ENCODE measurements around the gene CCDC142. TPM values are rescaled to one million over a fixed set of nuclear protein-coding genes. Genes with fewer than 3 reads are reported as not detected.

Gene CCDC142
- total RNA-seq, 3 donors from 2014 or later: 10.6 to 38.0 (median 27.1) TPM

GRCh38 chr2:74497777-74498499 is 15.1 kb upstream of the CCDC142 start:
- peak overlapping the region; percentile 31 to 70 (median 55) for H3K4me3 ChIP-seq
- intact Hi-C loops (cut with DNase I; ENCODE audit: low total_unique reads): no loop called here
- no peak for DNase-seq (ENCODE audit: low spot score in 2 of 2)
- H3K27me3 ChIP-seq: peaks cover 6 to 7% of the 10 kb centered on the region in 2 donors
- H3K9me3 ChIP-seq: no peaks in the 10 kb centered on the region
- TF ChIP-seq CTCF (IDR thresholded peaks at IDR 0.05) (no peak), POLR2AphosphoS5 (IDR thresholded peaks at IDR 0.05) (no peak), POLR2A (IDR thresholded peaks at IDR 0.05) (no peak)
- peaks cover 0 to 3% of the 10 kb centered on the region in 2 donors for H3K4me1 ChIP-seq
- peaks cover 3% of the 10 kb centered on the region for H3K36me3 ChIP-seq
- peak overlapping the region; percentile 29 to 43 for H3K27ac ChIP-seq

- H3K27me3 ChIP-seq: peaks cover 6 to 7% of the 10 kb centered on the region in 2 donors
- intact Hi-C loops (cut with DNase I; ENCODE audit: low total_unique reads): no loop called here
- no peak overlapping the region for H3K27ac ChIP-seq
- peaks cover 3% of the 10 kb centered on the region for H3K36me3 ChIP-seq
- H3K4me1 ChIP-seq: peaks cover 0 to 3% of the 10 kb centered on the region in 2 donors
- no peaks in the 10 kb centered on the region for H3K9me3 ChIP-seq
- DNase-seq (ENCODE audit: low spot score in 2 of 2): no peak
- peak overlapping the region; percentile 31 to 70 (median 55) for H3K4me3 ChIP-seq
- no peak for TF ChIP-seq CTCF (IDR thresholded peaks at IDR 0.05)
- TF ChIP-seq POLR2A (IDR thresholded peaks at IDR 0.05): no peak
- no peak for TF ChIP-seq POLR2AphosphoS5 (IDR thresholded peaks at IDR 0.05)
These were observed 14.4 kb upstream of the CCDC142 start for GRCh38 chr2:74496997-74497776.

- Histone ChIP-seq H3K36me3 (peaks cover 3% of the 10 kb centered on the region), H3K4me1 (peaks cover 0 to 3% of the 10 kb centered on the region in 2 donors), H3K27me3 (peaks cover 6 to 7% of the 10 kb centered on the region in 2 donors), H3K4me3 (no peak overlapping the region), H3K9me3 (no peaks in the 10 kb centered on the region), H3K27ac (no peak overlapping the region)
- TF ChIP-seq POLR2A (IDR thresholded peaks at IDR 0.05): no peak
- TF ChIP-seq CTCF (IDR thresholded peaks at IDR 0.05): no peak
- no peak for TF ChIP-seq POLR2AphosphoS5 (IDR thresholded peaks at IDR 0.05)
- intact Hi-C loops (cut with DNase I; ENCODE audit: low total_unique reads): no loop called here
- DNase-seq (ENCODE audit: low spot score in 2 of 2): no peak
These were observed 12.6 kb upstream of the CCDC142 start for GRCh38 chr2:74495440-74495839.

GRCh38 chr2:74493546-74493945 is 10.7 kb upstream of the CCDC142 start:
- H3K4me3 ChIP-seq: no peak overlapping the region
- no peaks in the 10 kb centered on the region for H3K9me3 ChIP-seq
- H3K4me1 ChIP-seq: no peaks in the 10 kb centered on the region
- TF ChIP-seq CTCF (IDR thresholded peaks at IDR 0.05) (no peak), POLR2AphosphoS5 (IDR thresholded peaks at IDR 0.05) (no peak), POLR2A (IDR thresholded peaks at IDR 0.05) (no peak)
- peaks cover 3% of the 10 kb centered on the region for H3K36me3 ChIP-seq
- DNase-seq (ENCODE audit: low spot score in 2 of 2): no peak
- peaks cover 0 to 6% of the 10 kb centered on the region in 2 donors for H3K27me3 ChIP-seq
- no peak overlapping the region for H3K27ac ChIP-seq
- intact Hi-C loops (cut with DNase I; ENCODE audit: low total_unique reads): no loop called here
